HG02759 (cell line): ENCODE results near the gene TNNT2.
A peak's percentile ranks its signal among the peaks of the same experiment; 100 is the strongest.

Source experiments
- ATAC-seq: cut with Tn5 transposase; IDR thresholded peaks from one replicate; pipeline ENCODE4 v1.9.1; 2021; ENCODE audit warnings: mild to moderate bottlenecking, moderate library complexity; ENCODE audit not compliant: unreplicated experiment

Gene TNNT2

DNA sequence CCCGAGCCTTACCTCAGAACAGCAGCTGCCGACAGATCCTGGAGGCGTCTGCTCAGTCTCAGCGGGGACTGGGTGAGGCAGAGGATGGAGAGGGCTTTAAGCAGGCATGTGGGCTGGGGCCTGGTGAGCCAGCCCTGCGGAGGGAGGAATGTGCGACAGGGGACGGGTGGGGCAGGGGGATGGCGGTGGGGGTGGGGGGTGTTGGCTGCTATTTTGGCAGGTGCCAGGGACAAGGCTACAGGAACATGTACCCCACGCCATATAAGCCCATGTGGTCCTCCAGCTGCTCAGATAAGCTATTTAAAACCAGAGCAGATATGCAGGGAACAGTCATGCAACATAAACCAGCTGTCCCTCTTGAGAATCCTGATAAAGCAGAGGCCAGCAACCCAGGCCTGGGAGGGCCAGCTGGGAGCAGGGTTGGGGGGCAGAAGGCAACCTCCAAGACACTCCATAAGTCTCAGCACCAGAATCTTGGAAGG is at the start of gene TNNT2:
TSS of gene TNNT2 (minus strand) at position 70 of the 482 bp plus-strand sequence. CDS start 4,426 bp downstream, outside the sequence.
- no peak for ATAC-seq

GRCh38 chr1:201426479-201427310 is 49.2 kb upstream of the TNNT2 start:
- ATAC-seq, result no peak

- ATAC-seq, result no peak
Observed at GRCh38 chr1:201424146-201424545, 46.7 kb upstream of the TNNT2 start.

- no peak for ATAC-seq
Observed at GRCh38 chr1:201423655-201424054, 46.2 kb upstream of the TNNT2 start.

- ATAC-seq, result no peak
Observed at GRCh38 chr1:201422436-201423030, 45.1 kb upstream of the TNNT2 start.

GRCh38 chr1:201422026-201422425 is 44.5 kb upstream of the TNNT2 start:
- ATAC-seq, result no peak

- ATAC-seq, result no peak
Observed at GRCh38 chr1:201421041-201421440, 43.6 kb upstream of the TNNT2 start.

DNA sequence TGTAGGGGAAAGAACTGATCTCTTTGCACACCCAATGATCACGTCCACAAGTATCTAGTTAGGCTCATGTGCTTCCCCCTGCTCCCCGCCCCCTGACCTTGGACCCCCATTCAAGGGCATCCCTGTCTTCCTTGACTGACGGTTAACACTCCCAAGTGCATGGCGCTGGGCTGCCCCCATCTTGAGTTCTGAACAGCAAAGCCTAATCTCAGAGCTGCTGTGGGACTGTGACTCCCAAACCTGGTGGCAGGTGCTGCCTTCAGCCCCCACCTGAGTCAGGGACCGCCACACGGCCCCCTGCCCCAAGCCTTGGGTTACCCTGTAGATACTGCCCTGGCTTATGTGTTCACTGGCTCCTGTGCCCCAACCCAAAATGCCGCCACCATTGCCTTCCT is 43.1 kb upstream of the TNNT2 start:
- no peak for ATAC-seq

DNA sequence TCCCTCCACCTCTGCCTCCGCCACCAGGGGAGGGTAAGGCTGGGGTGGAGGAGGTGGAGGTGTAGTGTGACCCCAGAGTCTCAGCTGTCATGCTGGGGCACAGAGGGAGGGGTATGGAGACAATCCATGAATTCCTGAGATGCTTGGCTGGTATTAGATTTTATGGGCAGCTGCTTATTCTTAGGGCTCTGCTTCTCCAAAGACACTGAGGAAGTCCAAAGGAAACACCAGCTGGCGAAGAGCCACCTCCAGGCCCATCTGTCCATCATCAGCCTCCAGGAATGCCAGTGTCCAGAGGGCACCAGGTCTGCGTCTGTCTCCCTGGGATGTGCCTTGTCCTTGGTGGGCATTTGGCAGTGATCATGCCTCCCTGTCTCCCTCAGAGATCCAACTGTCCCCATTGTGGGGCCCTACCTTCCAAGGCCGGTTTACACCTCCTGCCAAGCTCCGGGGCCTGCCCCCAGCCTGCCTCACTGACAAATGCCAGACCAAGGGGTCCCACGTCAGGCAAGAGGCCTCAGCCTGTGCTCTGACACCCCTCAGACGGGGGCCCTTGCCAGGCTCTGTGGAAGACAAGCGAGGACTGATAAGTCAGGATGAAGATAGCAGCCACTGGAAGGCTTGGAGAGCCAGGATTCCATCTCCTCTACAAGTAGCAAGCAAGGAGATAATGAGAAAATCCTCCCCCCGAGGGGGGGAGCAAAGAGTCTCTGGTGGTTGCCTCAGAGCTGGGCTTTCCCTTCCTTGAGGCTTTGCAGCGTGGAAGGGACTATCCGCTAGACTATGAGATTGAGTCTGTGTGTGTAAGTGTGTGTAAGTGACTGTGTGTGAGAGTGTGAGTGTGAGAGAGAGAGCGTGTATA is 42.5 kb upstream of the TNNT2 start:
- no peak for ATAC-seq

DNA sequence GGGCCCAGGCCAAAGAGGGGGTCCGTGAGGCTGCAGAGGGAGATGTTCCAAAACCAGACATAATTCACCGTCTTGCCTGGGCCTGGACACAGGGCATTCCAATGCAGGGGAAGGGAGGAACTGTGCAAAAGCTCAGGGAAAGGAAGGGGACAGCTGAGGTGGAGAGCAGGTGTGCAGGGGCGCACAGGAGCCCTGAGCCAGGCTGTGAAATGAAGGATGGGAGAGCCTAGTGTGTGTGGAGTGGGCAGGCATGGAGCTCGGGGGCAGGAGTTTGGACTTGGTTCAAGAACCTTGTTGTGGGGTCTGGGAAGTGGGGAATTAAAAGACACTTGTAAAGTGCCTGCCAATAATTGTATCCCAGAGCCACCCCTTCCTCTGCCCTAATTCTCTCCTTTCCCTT is 41.8 kb upstream of the TNNT2 start:
- no peak for ATAC-seq

DNA sequence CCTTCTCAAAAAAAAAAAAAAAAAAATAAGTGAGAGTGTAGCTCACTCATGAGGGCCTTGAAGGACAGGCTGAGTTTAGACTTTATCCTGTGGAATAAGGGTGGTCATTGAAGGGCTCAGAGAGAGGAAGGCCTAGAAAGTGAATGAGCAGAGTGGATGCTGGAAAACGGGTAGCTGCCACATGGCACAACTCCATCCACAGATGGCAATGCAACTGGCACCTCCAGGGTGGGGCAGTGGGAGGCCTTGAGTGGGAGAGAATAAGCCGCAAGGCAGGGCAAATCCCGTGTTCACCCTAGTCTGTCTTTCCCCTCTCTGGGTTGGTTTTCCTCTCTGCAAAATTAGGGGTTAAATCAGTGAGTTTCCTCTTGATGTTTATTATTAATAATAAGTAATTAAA is 41.0 kb upstream of the TNNT2 start:
- no peak for ATAC-seq

GRCh38 chr1:201414051-201414738 is 36.7 kb upstream of the TNNT2 start:
- no peak for ATAC-seq

GRCh38 chr1:201411292-201411691 is 33.8 kb upstream of the TNNT2 start:
- ATAC-seq, result no peak

DNA sequence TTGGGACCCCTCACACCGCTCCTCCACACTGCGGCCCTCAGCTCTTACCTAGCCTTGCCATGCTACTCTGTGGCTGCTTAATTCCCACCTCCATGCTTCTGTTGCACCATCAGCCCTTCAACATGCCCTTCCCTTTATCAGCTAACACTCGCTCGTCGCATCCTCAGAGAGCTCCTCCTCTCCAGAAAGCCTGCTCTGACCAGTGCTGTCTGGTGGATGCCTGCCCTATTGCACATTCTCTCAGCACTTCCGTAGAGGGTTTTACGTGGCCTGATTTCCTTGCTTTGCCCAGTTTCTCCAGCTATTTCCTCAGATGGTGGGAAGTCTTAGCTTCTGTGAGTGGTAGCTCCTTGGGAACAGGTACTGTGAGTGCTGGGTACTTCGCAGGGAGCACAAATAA is 32.0 kb upstream of the TNNT2 start:
- no peak for ATAC-seq

DNA sequence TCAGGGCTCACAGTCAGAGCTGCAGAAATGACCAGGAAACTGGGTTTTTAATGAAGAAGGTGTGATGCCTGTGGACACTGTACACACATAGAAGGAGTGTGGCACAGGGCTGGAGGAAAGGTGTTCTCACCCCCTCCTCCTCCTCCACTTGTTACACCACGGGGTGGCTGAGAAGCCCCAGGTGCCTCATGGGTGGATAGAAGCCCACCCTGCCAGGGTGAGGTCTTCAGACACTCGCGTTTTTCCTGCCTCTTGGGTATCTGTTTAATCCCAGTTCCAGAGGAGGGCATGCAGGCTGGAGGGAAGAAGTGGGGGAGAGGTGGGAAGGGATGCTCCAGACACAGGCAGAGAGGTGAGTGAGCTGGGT is 31.3 kb upstream of the TNNT2 start:
- no peak for ATAC-seq

- peak; percentile 46 for ATAC-seq
Observed at GRCh38 chr1:201408176-201408833, 30.8 kb upstream of the TNNT2 start.

GRCh38 chr1:201406831-201407406 is 29.4 kb upstream of the TNNT2 start:
- peak; percentile 40 for ATAC-seq

DNA sequence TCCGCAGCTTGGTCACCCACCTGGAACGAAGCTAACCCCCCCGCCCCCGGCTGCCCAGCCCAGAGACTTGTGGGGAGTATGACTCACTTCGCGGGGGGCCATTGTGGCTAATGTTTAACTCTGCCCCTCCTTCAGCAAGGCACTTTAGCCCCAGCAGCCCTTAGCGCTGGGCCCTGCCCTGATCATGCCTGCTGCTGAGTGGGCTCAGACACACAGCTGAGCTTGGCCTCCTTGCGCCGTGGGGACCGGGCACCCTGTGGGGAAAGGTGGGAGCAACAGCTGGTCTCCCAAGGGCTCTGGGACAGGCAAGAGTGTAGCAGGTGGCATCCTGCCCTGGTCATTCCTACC is 28.0 kb upstream of the TNNT2 start:
- peak; percentile 51 for ATAC-seq

- no peak for ATAC-seq
Observed at GRCh38 chr1:201404722-201405483, 27.4 kb upstream of the TNNT2 start.
